ENCODE data around the gene GEMIN5. TPM values are rescaled to one million over a fixed set of nuclear protein-coding genes. Genes with fewer than 3 reads are reported as not detected.

Gene GEMIN5
- total and polyA plus RNA-seq, 2 of the 13 experiments (the other 11 are each of a cell fraction or from before 2014, with no cell fraction given): 6.6 to 28.6 TPM

GRCh38 chr5:154844809-154845208 is 93.2 kb downstream of the GEMIN5 start (continued):
- TF ChIP-seq, protein P1, sequence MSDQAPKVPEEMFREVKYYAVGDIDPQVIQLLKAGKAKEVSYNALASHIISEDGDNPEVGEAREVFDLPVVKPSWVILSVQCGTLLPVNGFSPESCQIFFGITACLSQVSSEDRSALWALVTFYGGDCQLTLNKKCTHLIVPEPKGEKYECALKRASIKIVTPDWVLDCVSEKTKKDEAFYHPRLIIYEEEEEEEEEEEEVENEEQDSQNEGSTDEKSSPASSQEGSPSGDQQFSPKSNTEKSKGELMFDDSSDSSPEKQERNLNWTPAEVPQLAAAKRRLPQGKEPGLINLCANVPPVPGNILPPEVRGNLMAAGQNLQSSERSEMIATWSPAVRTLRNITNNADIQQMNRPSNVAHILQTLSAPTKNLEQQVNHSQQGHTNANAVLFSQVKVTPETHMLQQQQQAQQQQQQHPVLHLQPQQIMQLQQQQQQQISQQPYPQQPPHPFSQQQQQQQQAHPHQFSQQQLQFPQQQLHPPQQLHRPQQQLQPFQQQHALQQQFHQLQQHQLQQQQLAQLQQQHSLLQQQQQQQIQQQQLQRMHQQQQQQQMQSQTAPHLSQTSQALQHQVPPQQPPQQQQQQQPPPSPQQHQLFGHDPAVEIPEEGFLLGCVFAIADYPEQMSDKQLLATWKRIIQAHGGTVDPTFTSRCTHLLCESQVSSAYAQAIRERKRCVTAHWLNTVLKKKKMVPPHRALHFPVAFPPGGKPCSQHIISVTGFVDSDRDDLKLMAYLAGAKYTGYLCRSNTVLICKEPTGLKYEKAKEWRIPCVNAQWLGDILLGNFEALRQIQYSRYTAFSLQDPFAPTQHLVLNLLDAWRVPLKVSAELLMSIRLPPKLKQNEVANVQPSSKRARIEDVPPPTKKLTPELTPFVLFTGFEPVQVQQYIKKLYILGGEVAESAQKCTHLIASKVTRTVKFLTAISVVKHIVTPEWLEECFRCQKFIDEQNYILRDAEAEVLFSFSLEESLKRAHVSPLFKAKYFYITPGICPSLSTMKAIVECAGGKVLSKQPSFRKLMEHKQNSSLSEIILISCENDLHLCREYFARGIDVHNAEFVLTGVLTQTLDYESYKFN (CRISPR knock-in tag; conservative IDR thresholded peaks at IDR 0.05): peak; percentile 52
- TF ChIP-seq ZNF510 (CRISPR knock-in tag; IDR thresholded peaks at IDR 0.05; ENCODE audit: low read depth): no peak
- 0 out of 2 replicates have a peak, but pooled peaks have one; percentile 29 for TF ChIP-seq ZNF614 (CRISPR knock-in tag; IDR thresholded peaks at IDR 0.05; ENCODE audit: borderline replicate concordance)
- TF ChIP-seq MED1 (CRISPR knock-in tag; IDR thresholded peaks at IDR 0.05): peak; percentile 70; the same call in 1 of the 2 replicates
- no peak for TF ChIP-seq ZNF800 (CRISPR knock-in tag; IDR thresholded peaks at IDR 0.05)
- no peak for TF ChIP-seq DMAP1 (CRISPR knock-in tag; IDR thresholded peaks at IDR 0.05)
- no peak for TF ChIP-seq KDM5A (IDR thresholded peaks at IDR 0.05; ENCODE audit: borderline replicate concordance, low read length)
- TF ChIP-seq NFKBIZ (CRISPR knock-in tag; IDR thresholded peaks at IDR 0.05): no peak
- peak; percentile 77 for TF ChIP-seq FOXA3 (CRISPR knock-in tag; IDR thresholded peaks at IDR 0.05)
- 0 out of 2 replicates have a peak, but pooled peaks have one; percentile 22 for TF ChIP-seq TSC22D2 (CRISPR knock-in tag; IDR thresholded peaks at IDR 0.05; ENCODE audit: borderline replicate concordance)
- TF ChIP-seq ZNF891 (CRISPR knock-in tag; IDR thresholded peaks at IDR 0.05): no peak
- TF ChIP-seq ZNF776 (CRISPR knock-in tag; IDR thresholded peaks at IDR 0.05): no peak
- no peak for TF ChIP-seq ZNF33B (CRISPR knock-in tag; IDR thresholded peaks at IDR 0.05)
- TF ChIP-seq ZNF558 (CRISPR knock-in tag; IDR thresholded peaks at IDR 0.05; ENCODE audit: borderline replicate concordance): no peak
- TF ChIP-seq XRCC5 (optimal IDR thresholded peaks at IDR 0.05; ENCODE audit: low read length): no peak
- TF ChIP-seq RARG (CRISPR knock-in tag; IDR thresholded peaks at IDR 0.05; ENCODE audit: low read depth): no peak
- no peak for TF ChIP-seq ZBTB7A (CRISPR knock-in tag; IDR thresholded peaks at IDR 0.05)
- no peak for TF ChIP-seq JDP2 (CRISPR knock-in tag; IDR thresholded peaks at IDR 0.05; ENCODE audit: borderline replicate concordance)
- TF ChIP-seq HCFC1 (IDR thresholded peaks at IDR 0.05; ENCODE audit: low read depth, low read length): no peak
- no peak for TF ChIP-seq SNAI1 (CRISPR knock-in tag; IDR thresholded peaks at IDR 0.05; ENCODE audit: borderline replicate concordance)
- TF ChIP-seq, protein P2, sequence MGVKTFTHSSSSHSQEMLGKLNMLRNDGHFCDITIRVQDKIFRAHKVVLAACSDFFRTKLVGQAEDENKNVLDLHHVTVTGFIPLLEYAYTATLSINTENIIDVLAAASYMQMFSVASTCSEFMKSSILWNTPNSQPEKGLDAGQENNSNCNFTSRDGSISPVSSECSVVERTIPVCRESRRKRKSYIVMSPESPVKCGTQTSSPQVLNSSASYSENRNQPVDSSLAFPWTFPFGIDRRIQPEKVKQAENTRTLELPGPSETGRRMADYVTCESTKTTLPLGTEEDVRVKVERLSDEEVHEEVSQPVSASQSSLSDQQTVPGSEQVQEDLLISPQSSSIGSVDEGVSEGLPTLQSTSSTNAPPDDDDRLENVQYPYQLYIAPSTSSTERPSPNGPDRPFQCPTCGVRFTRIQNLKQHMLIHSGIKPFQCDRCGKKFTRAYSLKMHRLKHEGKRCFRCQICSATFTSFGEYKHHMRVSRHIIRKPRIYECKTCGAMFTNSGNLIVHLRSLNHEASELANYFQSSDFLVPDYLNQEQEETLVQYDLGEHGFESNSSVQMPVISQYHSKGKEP (CRISPR knock-in tag; IDR thresholded peaks at IDR 0.05): no peak
- no peak for TF ChIP-seq ZNF550 (CRISPR knock-in tag; IDR thresholded peaks at IDR 0.05; ENCODE audit: borderline replicate concordance)
- no peak for TF ChIP-seq ZNF292 (CRISPR knock-in tag; IDR thresholded peaks at IDR 0.05; ENCODE audit: borderline replicate concordance, low read depth)
- TF ChIP-seq ZNF761 (CRISPR knock-in tag; conservative IDR thresholded peaks at IDR 0.05): no peak
- no peak for TF ChIP-seq MXD4 (CRISPR knock-in tag; IDR thresholded peaks at IDR 0.05)
- no peak for TF ChIP-seq ZKSCAN1 (IDR thresholded peaks at IDR 0.05; ENCODE audit: low read length)
- peak; percentile 68; the same call in 1 of the 2 replicates for TF ChIP-seq HDAC2 (CRISPR knock-in tag; IDR thresholded peaks at IDR 0.05)

All from HepG2 (cell line).